H9 (cell line): Measurements from ENCODE around the gene ZCCHC17. TPM values are rescaled to one million over a fixed set of nuclear protein-coding genes. Genes with fewer than 3 reads are reported as not detected.

Experiments used
- DNase-seq: peaks from one replicate; pipeline ENCODE4 v3.0.0-alpha.2; 2017
- H2AFZ ChIP-seq: one replicate; pipeline ENCODE4 v1.6.1; 2013; ENCODE audit warnings: mild to moderate bottlenecking, low read length, control low read depth, moderate library complexity
- H2AK5ac ChIP-seq: 2 replicates; pipeline ENCODE4 v1.6.1; 2013; ENCODE audit warnings: low read length, control low read depth, mixed read lengths; ENCODE audit not compliant: insufficient read length
- H2BK120ac ChIP-seq: one replicate; pipeline ENCODE4 v1.6.1; 2013; ENCODE audit warnings: low read depth, mild to moderate bottlenecking, low read length, control low read depth, inconsistent platforms; ENCODE audit not compliant: poor library complexity, severe bottlenecking
- H2BK12ac ChIP-seq: 2 replicates; pipeline ENCODE4 v1.6.1; 2013; ENCODE audit warnings: low read length, control low read depth, mixed read lengths, low read depth; ENCODE audit not compliant: insufficient read length
- H2BK15ac ChIP-seq: 2 replicates; pipeline ENCODE4 v1.6.1; 2013; ENCODE audit warnings: low read depth, low read length, control low read depth
- H2BK20ac ChIP-seq: one replicate; pipeline ENCODE4 v1.6.1; 2013; ENCODE audit warnings: low read depth, mild to moderate bottlenecking, low read length, control low read depth, inconsistent platforms; ENCODE audit not compliant: poor library complexity, severe bottlenecking
- H2BK5ac ChIP-seq: 2 replicates; pipeline ENCODE4 v1.6.1; 2013; ENCODE audit warnings: low read length, control low read depth, mixed read lengths; ENCODE audit not compliant: insufficient read length
- H3K14ac ChIP-seq: 2 replicates; pipeline ENCODE4 v1.6.1; 2013; ENCODE audit warnings: low read length, control low read depth; ENCODE audit not compliant: insufficient read depth
- H3K18ac ChIP-seq: 2 replicates; pipeline ENCODE4 v1.6.1; 2013; ENCODE audit warnings: low read depth, mild to moderate bottlenecking, mixed read lengths, low read length, control low read depth; ENCODE audit not compliant: insufficient read length
- H3K23ac ChIP-seq: 2 replicates; pipeline ENCODE4 v1.6.1; 2013; ENCODE audit warnings: low read length, control low read depth, mixed read lengths, low read depth; ENCODE audit not compliant: insufficient read length
- H3K23me2 ChIP-seq: 2 replicates; pipeline ENCODE4 v1.6.1; 2013; ENCODE audit warnings: low read depth, mild to moderate bottlenecking, mixed read lengths, low read length, control low read depth; ENCODE audit not compliant: insufficient read length, poor library complexity, severe bottlenecking
- H3K27ac ChIP-seq: 2 replicates; pipeline ENCODE4 v1.5.1; 2013; ENCODE audit warnings: low read length, control low read depth, mixed read lengths, low read depth; ENCODE audit not compliant: insufficient read length
- H3K27me3 ChIP-seq: 2 replicates; pipeline ENCODE4 v1.6.1; 2013; ENCODE audit warnings: low read length, control low read depth, inconsistent platforms; ENCODE audit not compliant: insufficient read depth
- H3K4ac ChIP-seq: 2 replicates; pipeline ENCODE4 v1.6.1; 2013; ENCODE audit warnings: low read depth, mild to moderate bottlenecking, control low read depth, inconsistent platforms, low read length, moderate library complexity
- H3K4me1 ChIP-seq: 2 replicates; pipeline ENCODE4 v1.6.1; 2013; ENCODE audit warnings: low read length, control low read depth, inconsistent platforms; ENCODE audit not compliant: insufficient read depth
- H3K4me2 ChIP-seq: 2 replicates; pipeline ENCODE4 v1.6.1; 2013; ENCODE audit warnings: low read length, control low read depth, mixed read lengths; ENCODE audit not compliant: insufficient read length, insufficient read depth
- H3K56ac ChIP-seq: 2 replicates; pipeline ENCODE4 v1.6.1; 2013; ENCODE audit warnings: low read depth, mild to moderate bottlenecking, mixed read lengths, low read length, control low read depth; ENCODE audit not compliant: insufficient read length
- H3K79me1 ChIP-seq: 2 replicates; pipeline ENCODE4 v1.6.1; 2013; ENCODE audit warnings: low read depth, mild to moderate bottlenecking, moderate library complexity, low read length, control low read depth, inconsistent platforms; ENCODE audit not compliant: insufficient read depth, poor library complexity, severe bottlenecking
- H3K79me2 ChIP-seq: 2 replicates; pipeline ENCODE4 v1.6.1; 2013; ENCODE audit warnings: low read length, control low read depth, inconsistent platforms; ENCODE audit not compliant: insufficient read depth
- H3K9ac ChIP-seq: 2 replicates; pipeline ENCODE4 v1.6.1; 2013; ENCODE audit warnings: low read length, control low read depth, mixed read lengths; ENCODE audit not compliant: insufficient read length; ENCODE audit errors: extremely low read depth
- H3K9me3 ChIP-seq: one replicate; pipeline ENCODE4 v1.6.1; 2013; ENCODE audit warnings: low read depth, low read length, inconsistent platforms; ENCODE audit not compliant: control insufficient read depth
- H3T11ph ChIP-seq: one replicate; pipeline ENCODE4 v1.6.1; 2013; ENCODE audit warnings: mild to moderate bottlenecking, low read length, control low read depth, inconsistent platforms
- H4K20me1 ChIP-seq: one replicate; pipeline ENCODE4 v1.6.1; 2013; ENCODE audit not compliant: control insufficient read depth, insufficient read length, insufficient read depth
- H4K5ac ChIP-seq: 2 replicates; pipeline ENCODE4 v1.6.1; 2013; ENCODE audit warnings: low read depth, mild to moderate bottlenecking, mixed read lengths, low read length, control low read depth; ENCODE audit not compliant: insufficient read length
- H4K8ac ChIP-seq: replicated peaks from 2 replicates; pipeline ENCODE4 v1.6.1; 2013; ENCODE audit warnings: low read length, control low read depth, mixed read lengths, low read depth; ENCODE audit not compliant: insufficient read length
- H4K91ac ChIP-seq: 2 replicates; pipeline ENCODE4 v1.6.1; 2013; ENCODE audit warnings: low read depth, mild to moderate bottlenecking, moderate library complexity, mixed read lengths, low read length, control low read depth; ENCODE audit not compliant: insufficient read length
- H3K27ac Mint-ChIP-seq, 3 experiments: 2 replicates in 2 of 3; 3 replicates in 1 of 3; pipeline ENCODE4 v1.8.0; 2020 to 2021; ENCODE audit warnings: mixed read lengths in 3 of 3, mild to moderate bottlenecking in 1 of 3, moderate library complexity in 1 of 3
- H3K27me3 Mint-ChIP-seq: 2 replicates; pipeline ENCODE4 v1.8.0; 2021; ENCODE audit warnings: low read depth, mild to moderate bottlenecking, moderate library complexity, mixed read lengths
- H3K36me3 Mint-ChIP-seq, 3 experiments: 2 replicates in 2 of 3; 3 replicates in 1 of 3; pipeline ENCODE4 v1.8.0; 2020 to 2021; ENCODE audit warnings: low read depth in 3 of 3, mixed read lengths in 3 of 3; ENCODE audit not compliant: insufficient read depth in 1 of 3
- H3K4me1 Mint-ChIP-seq, 2 experiments: 2 replicates each; pipeline ENCODE4 v1.8.0; 2020; ENCODE audit warnings: mixed read lengths in 2 of 2
- H3K4me3 Mint-ChIP-seq, 2 experiments: 2 replicates in 1 of 2; 3 replicates in 1 of 2; pipeline ENCODE4 v1.8.0; 2020 to 2021; ENCODE audit warnings: mild to moderate bottlenecking in 2 of 2, mixed read lengths in 2 of 2, moderate library complexity in 1 of 2
- H3K9me3 Mint-ChIP-seq, 2 experiments: 2 replicates in 1 of 2; 3 replicates in 1 of 2; pipeline ENCODE4 v1.8.0; 2020; ENCODE audit warnings: mild to moderate bottlenecking in 2 of 2, mixed read lengths in 2 of 2, moderate library complexity in 1 of 2
- CTCF ChIP-seq: fragments of 200-600 bp; sonication (generic); conservative IDR thresholded peaks from 3 replicates; pipeline ENCODE4 v1.8.0; 2021; ENCODE audit warnings: antibody characterized with exemption, mild to moderate bottlenecking
- total RNA-seq: library from RNA; stranded (reverse); gene quantifications from 2 replicates; pipeline ENCODE4 v1.2.1, GENCODE V29; 2021

The ZCCHC17 gene
- total RNA-seq, 1 experiment from 2014 or later: 50.4 TPM

GRCh38 chr1:31335007-31335406 is 38.2 kb downstream of the ZCCHC17 start:
- Histone ChIP-seq H2BK5ac (no peak overlapping the region), H4K8ac (no peak overlapping the region), H3K23me2 (no peaks in the 10 kb centered on the region), H3K9ac (no peak overlapping the region), H3K9me3 (no peaks in the 10 kb centered on the region), H3K4ac (no peak overlapping the region), H2BK12ac (no peak overlapping the region), H4K20me1 (no peaks in the 10 kb centered on the region), H2AFZ (no peak overlapping the region), H2BK120ac (no peak overlapping the region), H3K4me1 (no peaks in the 10 kb centered on the region), H2BK20ac (no peak overlapping the region), H3K27me3 (no peaks in the 10 kb centered on the region), H2AK5ac (no peak overlapping the region), H3K23ac (no peak overlapping the region), H3K79me1 (no peaks in the 10 kb centered on the region), H3K18ac (no peak overlapping the region), H4K5ac (no peak overlapping the region), H3K79me2 (no peaks in the 10 kb centered on the region), H3K4me2 (no peak overlapping the region), H3K14ac (no peak overlapping the region), H2BK15ac (no peak overlapping the region), H3T11ph (no peak overlapping the region), H3K56ac (no peak overlapping the region), H4K91ac (no peak overlapping the region), H3K27ac (no peak overlapping the region)
- Mint-ChIP-seq H3K9me3 (no peaks in the 10 kb centered on the region; a peak in 1 of 5 replicates), H3K27me3 (no peaks in the 10 kb centered on the region), H3K27ac (no peak overlapping the region; a peak in 1 of 7 replicates), H3K4me1 (no peaks in the 10 kb centered on the region), H3K36me3 (peaks cover 6 to 29% (median 25%) of the 10 kb centered on the region in 3 experiments; a peak in 6 of 7 replicates), H3K4me3 (no peak overlapping the region)
- TF ChIP-seq CTCF: peak; percentile 69
- no peak for DNase-seq
